Measurements from ENCODE around the gene MCF2L2.
"Not testable (repeated sequence)": the region's sequence is repeated elsewhere in the genome, so short reads cannot be mapped to it uniquely, and the experiment has no call there.

The MCF2L2 gene

GRCh38 chr3:183261151-183261724 is 167.2 kb downstream of the MCF2L2 start:
- no peak for DNase-seq

- DNase-seq = no peak
These were observed 168.1 kb downstream of the MCF2L2 start for GRCh38 chr3:183260167-183260904.

GRCh38 chr3:183259621-183260020 is 168.8 kb downstream of the MCF2L2 start:
- no peak for DNase-seq

- DNase-seq = no peak
These were observed 169.3 kb downstream of the MCF2L2 start for GRCh38 chr3:183259087-183259486.

- no peak for DNase-seq
These were observed 173.1 kb downstream of the MCF2L2 start for GRCh38 chr3:183255348-183255730.

GRCh38 chr3:183254487-183255347 is 173.7 kb downstream of the MCF2L2 start:
- peak in 1 of 2 experiments; percentile 15 for DNase-seq

GRCh38 chr3:183253528-183254486 is 174.6 kb downstream of the MCF2L2 start:
- DNase-seq = peak in 1 of 2 experiments; percentile 33

- peak; percentile 59 to 71 for DNase-seq
These were observed 175.4 kb downstream of the MCF2L2 start, which contains the start of gene B3GNT5 for GRCh38 chr3:183252973-183253527. TSS of gene B3GNT5 (plus strand) at chr3:183253253. CDS start at chr3:183269799, 16,546 bp downstream.

- no peak for DNase-seq
These were observed 176.2 kb downstream of the MCF2L2 start for GRCh38 chr3:183252118-183252782.

GRCh38 chr3:183249006-183249718 is 179.3 kb downstream of the MCF2L2 start:
- no peak for DNase-seq

- no peak for DNase-seq
These were observed 181.3 kb downstream of the MCF2L2 start for GRCh38 chr3:183247011-183247589.

- no peak for DNase-seq
These were observed 183.4 kb downstream of the MCF2L2 start for GRCh38 chr3:183244981-183245476.

- DNase-seq = no peak
These were observed 184.2 kb downstream of the MCF2L2 start for GRCh38 chr3:183244219-183244618.

- no peak for DNase-seq
These were observed 186.0 kb downstream of the MCF2L2 start for GRCh38 chr3:183242431-183242830.

GRCh38 chr3:183239046-183239445 is 189.4 kb downstream of the MCF2L2 start:
- no peak for DNase-seq

GRCh38 chr3:183233966-183234365 is 194.5 kb downstream of the MCF2L2 start:
- no peak for DNase-seq

- no peak for DNase-seq
These were observed 197.6 kb downstream of the MCF2L2 start for GRCh38 chr3:183230826-183231225.

- DNase-seq = not testable (repeated sequence)
These were observed 198.2 kb downstream of the MCF2L2 start for GRCh38 chr3:183230251-183230650.

GRCh38 chr3:183229178-183229577 is 199.2 kb downstream of the MCF2L2 start:
- no peak for DNase-seq

GRCh38 chr3:183227586-183227985 is 200.8 kb downstream of the MCF2L2 start:
- no peak for DNase-seq
